Testis (tissue), 3 donors: ENCODE measurements around the gene RASGEF1B. TPM values are rescaled to one million over a fixed set of nuclear protein-coding genes. Genes with fewer than 3 reads are reported as not detected.
A peak's percentile ranks its signal among the peaks of the same experiment; 100 is the strongest.
"Not testable (repeated sequence)": the region's sequence is repeated elsewhere in the genome, so short reads cannot be mapped to it uniquely, and the experiment has no call there.

Experiments used
- DNase-seq: peaks from one replicate; pipeline ENCODE4 v3.0.0-alpha.2; 2019
- H3K27ac ChIP-seq, 2 donors: fragments of 200-600 bp; sonication (generic); one replicate each; pipeline ENCODE4 v1.5.1; 2019
- H3K27me3 ChIP-seq: fragments of 200-600 bp; sonication (generic); one replicate; pipeline ENCODE4 v1.5.1; 2019
- H3K36me3 ChIP-seq: fragments of 200-600 bp; sonication (generic); one replicate; pipeline ENCODE4 v1.5.1; 2017; ENCODE audit warnings: low read depth; ENCODE audit errors: missing control alignments
- H3K4me1 ChIP-seq: fragments of 200-600 bp; sonication (generic); one replicate; pipeline ENCODE4 v1.5.1; 2019
- H3K4me3 ChIP-seq, 2 donors: fragments of 200-600 bp; sonication (generic); one replicate each; pipeline ENCODE4 v1.5.1; 2017 to 2019
- H3K9me3 ChIP-seq: fragments of 200-600 bp; sonication (generic); one replicate; pipeline ENCODE4 v1.5.1; 2017
- POLR2A ChIP-seq: fragments of 450-650 bp; IDR thresholded peaks from one replicate; pipeline ENCODE4 v1.6.1; 2017; ENCODE audit warnings: antibody characterized with exemption, mild to moderate bottlenecking, moderate library complexity
- WGBS, 2 donors: methylation state at CpG; one replicate each; pipeline ENCODE4 v1.1.5; 2018; 5-methylcytosine and 5-hydroxymethylcytosine counted together
- intact Hi-C: fragments of 100-400 bp; cut with DNase I; formaldehyde crosslinking; loops from one replicate; pipeline ENCODE4 v1.15.1; 2023; ENCODE audit warnings: low total_unique reads
- polyA plus RNA-seq: library from polyadenylated mRNA; stranded (reverse); fragments of 350-450 nt; fragmentation: Illumina TruSeq; extraction: RNeasy Lipid Tissue Mini Kit (QIAGEN cat#74804); gene quantifications from one replicate; pipeline ENCODE4 v1.2.3, GENCODE V29; 2014; ENCODE audit warnings: low read depth, low replicate concordance; ENCODE audit not compliant: insufficient read depth
- total RNA-seq, 2 donors: library from RNA; depleted of rRNA; stranded (reverse); fragments of >200 nt; gene quantifications; one replicate each; pipeline ENCODE4 v1.2.3, GENCODE V29; 2016
- TF ChIP-seq, protein P1 (sequence below), 3 experiments: fragments of 450-650 bp in 2 of 3; fragments of 200-600 bp in 1 of 3; sonication (generic) in 1 of 3; IDR thresholded peaks; one replicate each; pipeline ENCODE4 v1.5.1; 2016 to 2019; ENCODE audit warnings: antibody characterized with exemption in 3 of 3, mild to moderate bottlenecking in 2 of 3, moderate library complexity in 1 of 3

The RASGEF1B gene
- total and polyA plus RNA-seq, 3 donors from 2014 or later, result 5.3 to 13.0 (median 5.5) TPM

DNA sequence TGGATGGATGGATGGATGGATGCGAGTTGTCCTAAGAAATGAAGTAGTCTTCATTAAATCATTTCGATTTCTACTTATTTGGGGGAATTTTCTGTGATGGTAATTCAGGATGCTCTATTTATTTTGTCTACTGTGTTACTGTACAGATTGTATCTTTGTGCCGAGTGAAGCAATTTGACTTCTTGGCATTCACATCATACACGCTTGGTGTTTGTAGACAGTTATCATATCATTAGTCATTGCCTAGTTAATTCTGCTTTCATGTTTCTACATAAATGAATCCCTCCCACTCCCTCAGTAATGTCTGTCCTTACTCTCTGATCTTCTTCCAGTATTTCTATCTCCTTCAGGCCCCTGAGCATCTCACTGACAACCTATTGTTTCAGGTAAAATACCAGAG lies 64.0 kb downstream of the RASGEF1B start:
- H3K27ac ChIP-seq, result no peak overlapping the region
- no peak overlapping the region for H3K4me3 ChIP-seq
- intact Hi-C loops, result loop anchor here (10.0 kb wide), 1 partner anchor 857 kb away; no protein-coding TSS in a partner anchor
- H3K36me3 ChIP-seq, result no peaks in the 10 kb centered on the region
- no peak for DNase-seq
- H3K4me1 ChIP-seq, result no peaks in the 10 kb centered on the region
- H3K27me3 ChIP-seq, result no peaks in the 10 kb centered on the region
- TF ChIP-seq POLR2A, result no peak
- TF ChIP-seq, protein P1, sequence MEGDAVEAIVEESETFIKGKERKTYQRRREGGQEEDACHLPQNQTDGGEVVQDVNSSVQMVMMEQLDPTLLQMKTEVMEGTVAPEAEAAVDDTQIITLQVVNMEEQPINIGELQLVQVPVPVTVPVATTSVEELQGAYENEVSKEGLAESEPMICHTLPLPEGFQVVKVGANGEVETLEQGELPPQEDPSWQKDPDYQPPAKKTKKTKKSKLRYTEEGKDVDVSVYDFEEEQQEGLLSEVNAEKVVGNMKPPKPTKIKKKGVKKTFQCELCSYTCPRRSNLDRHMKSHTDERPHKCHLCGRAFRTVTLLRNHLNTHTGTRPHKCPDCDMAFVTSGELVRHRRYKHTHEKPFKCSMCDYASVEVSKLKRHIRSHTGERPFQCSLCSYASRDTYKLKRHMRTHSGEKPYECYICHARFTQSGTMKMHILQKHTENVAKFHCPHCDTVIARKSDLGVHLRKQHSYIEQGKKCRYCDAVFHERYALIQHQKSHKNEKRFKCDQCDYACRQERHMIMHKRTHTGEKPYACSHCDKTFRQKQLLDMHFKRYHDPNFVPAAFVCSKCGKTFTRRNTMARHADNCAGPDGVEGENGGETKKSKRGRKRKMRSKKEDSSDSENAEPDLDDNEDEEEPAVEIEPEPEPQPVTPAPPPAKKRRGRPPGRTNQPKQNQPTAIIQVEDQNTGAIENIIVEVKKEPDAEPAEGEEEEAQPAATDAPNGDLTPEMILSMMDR (IDR thresholded peaks at IDR 0.05), result no peak
- no peaks in the 10 kb centered on the region for H3K9me3 ChIP-seq
- 79 to 87% methylated on average over 4 of the region's 4 CpGs for WGBS, 2 donors

DNA sequence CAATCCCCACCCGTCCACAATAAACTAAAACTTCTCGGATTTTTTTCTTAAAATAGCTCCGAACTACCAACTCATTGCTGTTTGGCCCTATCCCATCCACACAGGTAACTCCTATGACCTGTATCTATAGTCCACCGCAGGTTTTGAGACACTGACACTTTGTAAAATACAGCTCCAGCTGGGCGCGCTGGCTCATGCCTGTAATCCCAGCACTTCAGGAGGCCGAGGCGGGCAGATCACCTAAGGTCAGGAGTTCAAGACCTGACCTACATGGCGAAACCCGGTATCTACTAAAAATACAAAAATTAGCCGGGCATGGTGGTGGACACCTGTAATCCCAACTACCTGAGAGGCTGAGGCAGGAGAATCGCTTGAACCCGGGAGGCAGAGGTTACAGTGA lies 65.2 kb downstream of the RASGEF1B start:
- H3K36me3 ChIP-seq, H3K27ac ChIP-seq, H3K9me3 ChIP-seq, H3K4me1 ChIP-seq, DNase-seq, H3K27me3 ChIP-seq: not testable (repeated sequence)
- H3K4me3 ChIP-seq, result peak overlapping the region in 1 of 2 donors; percentile 25
- intact Hi-C loops, result loop anchor here (10.0 kb wide), 1 partner anchor 858 kb away; no protein-coding TSS in a partner anchor
- WGBS, 2 donors, result 55 to 59% methylated on average over 13 of the region's 13 CpGs

DNA sequence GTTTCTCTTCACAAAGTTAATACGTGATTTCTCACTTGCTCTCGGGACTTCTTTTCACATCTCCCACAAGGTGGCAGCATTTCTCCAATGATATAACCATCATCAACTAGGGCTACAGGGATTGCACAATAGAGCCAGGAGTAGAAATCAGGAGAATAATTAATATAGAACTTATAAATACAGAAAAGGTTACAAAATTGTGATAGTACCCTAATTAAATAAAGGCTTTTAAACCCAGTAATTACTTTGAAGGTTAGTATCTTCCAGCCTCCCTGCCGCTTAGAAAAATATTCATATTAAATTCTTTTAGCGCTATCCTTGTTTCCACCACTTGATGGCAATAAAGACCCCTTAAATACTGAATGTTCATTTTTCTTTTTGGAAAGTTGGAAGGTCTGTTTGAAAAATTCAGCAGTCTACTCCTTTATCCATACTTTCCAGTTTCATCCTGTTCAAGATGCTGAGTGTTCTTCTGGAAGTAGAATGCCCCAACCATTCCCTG lies 65.8 kb downstream of the RASGEF1B start:
- 1 to 2% methylated on average over 4 of the region's 4 CpGs for WGBS, 2 donors
- intact Hi-C loops, result loop anchor here (10.0 kb wide), 1 partner anchor 859 kb away; no protein-coding TSS in a partner anchor
- H3K4me1 ChIP-seq, result no peaks in the 10 kb centered on the region
- DNase-seq, result peak; percentile 57
- H3K4me3 ChIP-seq, result peak overlapping the region in 1 of 2 donors; percentile 25
- no peak for TF ChIP-seq POLR2A
- TF ChIP-seq, protein P1 (IDR thresholded peaks at IDR 0.05), result peak; percentile 67 to 77 (median 74)
- no peaks in the 10 kb centered on the region for H3K27me3 ChIP-seq
- no peaks in the 10 kb centered on the region for H3K36me3 ChIP-seq
- no peaks in the 10 kb centered on the region for H3K9me3 ChIP-seq
- no peak overlapping the region for H3K27ac ChIP-seq

DNA sequence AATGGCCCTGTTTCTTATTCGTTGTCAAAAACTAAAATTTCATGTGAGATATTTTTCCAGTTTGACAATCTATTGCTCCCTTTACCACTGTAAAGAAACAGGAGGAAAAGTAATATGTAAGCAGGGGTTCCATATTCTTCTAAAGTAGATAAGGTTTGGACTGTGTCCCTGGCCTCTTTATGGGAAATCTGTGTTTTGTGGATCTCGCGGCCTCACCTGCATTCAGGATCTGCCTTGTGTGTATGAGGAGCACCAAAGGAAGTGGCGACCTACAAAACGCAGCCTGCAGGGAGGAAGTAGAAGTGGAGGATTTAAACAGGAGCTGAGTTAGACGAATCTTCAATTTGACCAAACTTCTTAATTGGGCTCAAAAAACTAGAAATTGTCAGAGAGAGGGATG lies 67.0 kb downstream of the RASGEF1B start:
- no peaks in the 10 kb centered on the region for H3K4me1 ChIP-seq
- no peak for TF ChIP-seq POLR2A
- TF ChIP-seq, protein P1 (IDR thresholded peaks at IDR 0.05), result no peak
- DNase-seq, result no peak
- no peaks in the 10 kb centered on the region for H3K36me3 ChIP-seq
- intact Hi-C loops, result loop anchor here (10.0 kb wide), 1 partner anchor 860 kb away; no protein-coding TSS in a partner anchor
- no peak overlapping the region for H3K27ac ChIP-seq
- no peak overlapping the region for H3K4me3 ChIP-seq
- H3K9me3 ChIP-seq, result no peaks in the 10 kb centered on the region
- H3K27me3 ChIP-seq, result no peaks in the 10 kb centered on the region
- 79 to 80% methylated on average over 6 of the region's 6 CpGs for whole genome bisulfite sequencing, 2 donors

DNA sequence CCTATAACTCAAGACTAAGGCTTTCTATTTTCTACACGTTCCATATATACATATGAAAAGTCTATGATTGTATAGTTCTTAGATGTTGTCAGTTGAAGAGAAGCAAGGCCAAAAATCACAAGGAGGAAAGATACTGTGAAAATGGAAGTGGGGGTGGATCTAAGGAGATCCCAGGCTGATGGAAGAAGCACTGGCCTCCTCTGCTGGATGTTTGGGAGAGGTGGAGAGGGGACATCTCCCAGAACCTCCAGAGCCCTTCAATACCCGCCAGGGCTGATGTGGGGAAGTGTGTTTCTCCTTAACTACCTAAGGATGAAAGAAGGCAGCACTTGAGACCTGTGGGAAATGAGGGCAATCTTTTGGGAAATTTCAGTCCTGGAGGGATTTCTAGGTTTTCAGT lies 67.4 kb downstream of the RASGEF1B start:
- 80 to 85% methylated on average over 2 of the region's 2 CpGs for WGBS, 2 donors
- Histone ChIP-seq H3K4me1 (no peaks in the 10 kb centered on the region), H3K4me3 (no peak overlapping the region), H3K9me3 (no peaks in the 10 kb centered on the region), H3K27ac (no peak overlapping the region), H3K36me3 (no peaks in the 10 kb centered on the region), H3K27me3 (no peaks in the 10 kb centered on the region)
- intact Hi-C loops, result loop anchor here (10.0 kb wide), 1 partner anchor 861 kb away; no protein-coding TSS in a partner anchor
- no peak for DNase-seq
- TF ChIP-seq, protein P1 (IDR thresholded peaks at IDR 0.05), result no peak
- TF ChIP-seq POLR2A, result no peak
